K562 (cell line): ENCODE measurements around the gene XPR1. TPM values are rescaled to one million over a fixed set of nuclear protein-coding genes. Genes with fewer than 3 reads are reported as not detected.

Experiments used
- ATF4 ChIP-seq: fragments of 450-650 bp; formaldehyde crosslinking; IDR thresholded peaks from 2 replicates; pipeline ENCODE4 v1.4.0; 2022; ENCODE audit warnings: mild to moderate bottlenecking, moderate library complexity
- CEBPB ChIP-seq: fragments of 450-650 bp; IDR thresholded peaks from 2 replicates; pipeline ENCODE4 v1.6.1; 2016; ENCODE audit warnings: missing genetic modification characterization, missing compliant biosample characterization
- FOS ChIP-seq: IDR thresholded peaks from 3 replicates; pipeline ENCODE4 v1.6.1; 2011; ENCODE audit not compliant: insufficient read length; ENCODE audit errors: extremely low read depth
- GATA2 ChIP-seq: sonication (generic); formaldehyde crosslinking; IDR thresholded peaks from 2 replicates; pipeline ENCODE4 v1.4.0; 2020; ENCODE audit warnings: mild to moderate bottlenecking, missing genetic modification reagents
- ILF3 ChIP-seq: fragments of 450-650 bp; IDR thresholded peaks from 2 replicates; pipeline ENCODE4 v1.6.1; 2018; ENCODE audit warnings: antibody characterized with exemption, mild to moderate bottlenecking, moderate library complexity, borderline replicate concordance
- KAT7 ChIP-seq: sonication (generic); formaldehyde crosslinking; IDR thresholded peaks from 2 replicates; pipeline ENCODE4 v1.8.0; 2022; ENCODE audit warnings: missing genetic modification reagents, mild to moderate bottlenecking, borderline replicate concordance
- KLF1 ChIP-seq: fragments of 450-650 bp; IDR thresholded peaks from 2 replicates; pipeline ENCODE4 v1.6.1; 2016; ENCODE audit warnings: missing genetic modification characterization, missing compliant biosample characterization
- MNT ChIP-seq, 2 experiments: fragments of 450-650 bp; conservative IDR thresholded peaks; 2 replicates each; pipeline ENCODE4 v1.6.1; 2017; ENCODE audit warnings: mild to moderate bottlenecking in 2 of 2, moderate library complexity in 2 of 2
- PURB ChIP-seq: sonication (generic); formaldehyde crosslinking; IDR thresholded peaks from 2 replicates; pipeline ENCODE4 v1.9.0; 2021; ENCODE audit warnings: low read depth, mild to moderate bottlenecking, missing genetic modification reagents
- RBBP5 ChIP-seq: fragments of 200-600 bp; sonication (generic); IDR thresholded peaks from 2 replicates; pipeline ENCODE4 v1.6.1; 2012; ENCODE audit warnings: borderline replicate concordance, mild to moderate bottlenecking, low read length, control low read depth, inconsistent platforms; ENCODE audit not compliant: insufficient read depth, poor library complexity, severe bottlenecking
- TAF7 ChIP-seq: fragments of 450-650 bp; IDR thresholded peaks from 2 replicates; pipeline ENCODE4 v1.6.1; 2016; ENCODE audit warnings: missing genetic modification characterization, missing compliant biosample characterization
- THAP7 ChIP-seq: fragments of 250-450 bp; sonication (Bioruptor Pico); IDR thresholded peaks from 2 replicates; pipeline ENCODE4 v1.5.0; 2021
- ZNF830 ChIP-seq: fragments of 250-450 bp; sonication (Bioruptor Pico); IDR thresholded peaks from 2 replicates; pipeline ENCODE4 v1.5.0; 2021; ENCODE audit warnings: mild to moderate bottlenecking
- polyA plus RNA-seq, 8 experiments: library from polyadenylated mRNA; depleted of rRNA in 4 of 8; stranded (reverse) in 5 of 8; unstranded in 3 of 8; fragments of >200 nt; fragmentation: Nextera tagmentation in 2 of 8; fragmentation: Illumina TruSeq in 1 of 8; extraction: Ambion mirVana in 2 of 8; extraction: Trizol in 1 of 8; gene quantifications; 2 replicates each; pipeline versions ENCODE4 v1.2.1 to v1.2.3, GENCODE V29; 2011 to 2014; ENCODE audit warnings: inconsistent platforms in 1 of 8, missing spikeins in 1 of 8
- total RNA-seq, 7 experiments: library from RNA; depleted of rRNA in 6 of 7; stranded (reverse); fragments of >200 nt in 6 of 7; fragmentation: Illumina TruSeq in 2 of 7; extraction: Trizol in 2 of 7; gene quantifications; 2 replicates each; pipeline versions ENCODE4 v1.2.1 to v1.2.3, GENCODE V29; 2011 to 2021; ENCODE audit warnings: low replicate concordance in 1 of 7
- TF ChIP-seq, protein P1 (sequence below): sonication (generic); formaldehyde crosslinking; IDR thresholded peaks from 2 replicates; pipeline ENCODE4 v1.8.1; 2023; ENCODE audit warnings: mild to moderate bottlenecking, missing genetic modification reagents, moderate library complexity
- TF ChIP-seq, protein P2 (sequence below): fragments of 250-450 bp; sonication (Bioruptor Pico); IDR thresholded peaks from 2 replicates; pipeline ENCODE4 v1.8.0; 2022; ENCODE audit warnings: moderate library complexity, mild to moderate bottlenecking, inconsistent platforms
- TF ChIP-seq, protein P3 (sequence below): fragments of 450-650 bp; IDR thresholded peaks from 2 replicates; pipeline ENCODE4 v1.6.1; 2016; ENCODE audit warnings: mild to moderate bottlenecking
- TF ChIP-seq, protein P4 (sequence below): sonication (generic); formaldehyde crosslinking; IDR thresholded peaks from 2 replicates; pipeline ENCODE4 v1.8.1; 2023; ENCODE audit warnings: mild to moderate bottlenecking, missing genetic modification reagents

The XPR1 gene
- total and polyA plus RNA-seq, 9 of the 15 experiments (the other 6 are each of a cell fraction or from before 2014, with no cell fraction given) = 3.0 to 66.2 (median 38.6) TPM

- no peak for TF ChIP-seq RBBP5
- TF ChIP-seq TAF7 (tag) = no peak
- no peak for TF ChIP-seq ATF4 (CRISPR knock-in tag)
- no peak for TF ChIP-seq KAT7
- TF ChIP-seq, protein P1, sequence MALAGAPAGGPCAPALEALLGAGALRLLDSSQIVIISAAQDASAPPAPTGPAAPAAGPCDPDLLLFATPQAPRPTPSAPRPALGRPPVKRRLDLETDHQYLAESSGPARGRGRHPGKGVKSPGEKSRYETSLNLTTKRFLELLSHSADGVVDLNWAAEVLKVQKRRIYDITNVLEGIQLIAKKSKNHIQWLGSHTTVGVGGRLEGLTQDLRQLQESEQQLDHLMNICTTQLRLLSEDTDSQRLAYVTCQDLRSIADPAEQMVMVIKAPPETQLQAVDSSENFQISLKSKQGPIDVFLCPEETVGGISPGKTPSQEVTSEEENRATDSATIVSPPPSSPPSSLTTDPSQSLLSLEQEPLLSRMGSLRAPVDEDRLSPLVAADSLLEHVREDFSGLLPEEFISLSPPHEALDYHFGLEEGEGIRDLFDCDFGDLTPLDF (CRISPR knock-in tag) = no peak
- TF ChIP-seq, protein P2, sequence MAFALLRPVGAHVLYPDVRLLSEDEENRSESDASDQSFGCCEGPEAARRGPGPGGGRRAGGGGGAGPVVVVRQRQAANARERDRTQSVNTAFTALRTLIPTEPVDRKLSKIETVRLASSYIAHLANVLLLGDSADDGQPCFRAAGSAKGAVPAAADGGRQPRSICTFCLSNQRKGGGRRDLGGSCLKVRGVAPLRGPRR (CRISPR knock-in tag) = no peak
- no peak for TF ChIP-seq ZNF830 (CRISPR knock-in tag)
- TF ChIP-seq PURB (CRISPR knock-in tag) = no peak
- no peak for TF ChIP-seq KLF1 (tag)
- TF ChIP-seq THAP7 (CRISPR knock-in tag) = no peak
- no peak for TF ChIP-seq MNT (conservative IDR thresholded peaks at IDR 0.05)
- no peak for TF ChIP-seq FOS
- no peak for TF ChIP-seq GATA2 (CRISPR knock-in tag)
- TF ChIP-seq, protein P3, sequence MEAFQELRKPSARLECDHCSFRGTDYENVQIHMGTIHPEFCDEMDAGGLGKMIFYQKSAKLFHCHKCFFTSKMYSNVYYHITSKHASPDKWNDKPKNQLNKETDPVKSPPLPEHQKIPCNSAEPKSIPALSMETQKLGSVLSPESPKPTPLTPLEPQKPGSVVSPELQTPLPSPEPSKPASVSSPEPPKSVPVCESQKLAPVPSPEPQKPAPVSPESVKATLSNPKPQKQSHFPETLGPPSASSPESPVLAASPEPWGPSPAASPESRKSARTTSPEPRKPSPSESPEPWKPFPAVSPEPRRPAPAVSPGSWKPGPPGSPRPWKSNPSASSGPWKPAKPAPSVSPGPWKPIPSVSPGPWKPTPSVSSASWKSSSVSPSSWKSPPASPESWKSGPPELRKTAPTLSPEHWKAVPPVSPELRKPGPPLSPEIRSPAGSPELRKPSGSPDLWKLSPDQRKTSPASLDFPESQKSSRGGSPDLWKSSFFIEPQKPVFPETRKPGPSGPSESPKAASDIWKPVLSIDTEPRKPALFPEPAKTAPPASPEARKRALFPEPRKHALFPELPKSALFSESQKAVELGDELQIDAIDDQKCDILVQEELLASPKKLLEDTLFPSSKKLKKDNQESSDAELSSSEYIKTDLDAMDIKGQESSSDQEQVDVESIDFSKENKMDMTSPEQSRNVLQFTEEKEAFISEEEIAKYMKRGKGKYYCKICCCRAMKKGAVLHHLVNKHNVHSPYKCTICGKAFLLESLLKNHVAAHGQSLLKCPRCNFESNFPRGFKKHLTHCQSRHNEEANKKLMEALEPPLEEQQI = no peak
- TF ChIP-seq CEBPB (tag) = peak; percentile 38; the same call in 1 of the 2 replicates
- TF ChIP-seq, protein P4, sequence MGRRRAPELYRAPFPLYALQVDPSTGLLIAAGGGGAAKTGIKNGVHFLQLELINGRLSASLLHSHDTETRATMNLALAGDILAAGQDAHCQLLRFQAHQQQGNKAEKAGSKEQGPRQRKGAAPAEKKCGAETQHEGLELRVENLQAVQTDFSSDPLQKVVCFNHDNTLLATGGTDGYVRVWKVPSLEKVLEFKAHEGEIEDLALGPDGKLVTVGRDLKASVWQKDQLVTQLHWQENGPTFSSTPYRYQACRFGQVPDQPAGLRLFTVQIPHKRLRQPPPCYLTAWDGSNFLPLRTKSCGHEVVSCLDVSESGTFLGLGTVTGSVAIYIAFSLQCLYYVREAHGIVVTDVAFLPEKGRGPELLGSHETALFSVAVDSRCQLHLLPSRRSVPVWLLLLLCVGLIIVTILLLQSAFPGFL (CRISPR knock-in tag) = no peak
- TF ChIP-seq ILF3 = no peak
These were observed 291.4 kb downstream of the XPR1 start (continued) for GRCh38 chr1:180923021-180923841.
